HG02759 (cell line): ENCODE results near the gene DOCK1.
"Not testable (repeated sequence)": the region's sequence is repeated elsewhere in the genome, so short reads cannot be mapped to it uniquely, and the experiment has no call there.

ENCODE experiments used
- ATAC-seq: cut with Tn5 transposase; IDR thresholded peaks from one replicate; pipeline ENCODE4 v1.9.1; 2021; ENCODE audit warnings: mild to moderate bottlenecking, moderate library complexity; ENCODE audit not compliant: unreplicated experiment

The DOCK1 gene

DNA sequence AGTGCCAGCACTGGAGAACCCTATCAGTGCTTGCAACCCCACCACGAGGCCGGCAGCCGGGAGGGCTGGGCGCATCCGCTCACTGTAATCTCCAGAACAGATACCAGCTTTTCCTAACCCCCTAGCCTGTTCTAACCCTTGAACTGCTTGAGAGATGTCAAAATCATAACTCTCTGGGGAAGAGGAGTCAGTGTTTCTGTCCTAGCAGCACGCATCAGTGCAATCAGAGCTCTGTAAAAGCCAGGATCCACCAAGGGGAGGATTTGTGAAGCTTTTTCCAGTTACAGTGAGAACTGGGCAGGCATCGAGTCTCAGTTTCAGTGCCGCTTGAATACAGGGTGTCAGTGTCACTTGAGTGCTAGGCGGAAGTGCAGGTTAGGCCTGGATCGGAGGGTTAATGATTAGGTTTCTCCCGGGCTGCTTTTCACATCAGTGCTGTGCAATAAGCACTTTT lies 395.7 kb downstream of the DOCK1 start:
- no peak for ATAC-seq

DNA sequence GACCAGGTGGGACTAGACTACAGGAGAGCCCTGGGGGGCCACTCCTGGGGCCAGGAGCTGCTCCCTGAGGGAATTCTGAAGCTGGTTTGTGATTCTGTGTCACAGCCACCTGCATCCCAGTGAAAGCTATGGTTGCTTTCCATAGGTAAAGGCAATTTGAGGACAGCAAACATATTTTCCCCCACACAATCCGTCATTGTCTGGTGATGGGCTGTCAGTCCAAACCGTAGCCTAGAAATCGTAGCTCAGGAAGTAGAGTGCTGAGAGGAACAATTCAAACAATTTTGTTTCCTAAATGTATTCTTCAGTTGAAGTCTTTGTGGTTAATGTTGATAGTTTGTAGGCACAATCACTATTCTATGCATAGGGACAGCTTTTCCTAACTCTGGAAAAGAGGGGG lies 397.1 kb downstream of the DOCK1 start:
- ATAC-seq, result no peak

DNA sequence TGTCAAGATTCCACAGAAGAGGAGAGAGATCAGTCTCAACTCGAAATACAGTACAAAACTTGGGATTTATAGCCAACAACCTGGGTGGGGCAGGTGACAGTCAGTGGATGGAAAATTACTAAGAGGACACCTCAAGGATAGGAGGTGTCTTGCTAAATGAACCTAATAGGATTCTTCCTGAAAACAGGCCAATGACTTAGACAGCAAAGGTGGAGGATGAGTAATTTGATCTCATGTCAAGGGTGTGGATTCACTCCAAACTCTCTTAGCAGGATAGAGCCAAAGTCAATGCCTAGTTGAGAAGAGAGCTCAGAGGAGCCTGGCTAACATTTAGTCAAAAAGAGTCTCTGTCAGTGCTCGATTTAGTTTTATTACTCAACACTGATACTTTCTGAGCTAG lies 397.9 kb downstream of the DOCK1 start:
- ATAC-seq, result no peak

DNA sequence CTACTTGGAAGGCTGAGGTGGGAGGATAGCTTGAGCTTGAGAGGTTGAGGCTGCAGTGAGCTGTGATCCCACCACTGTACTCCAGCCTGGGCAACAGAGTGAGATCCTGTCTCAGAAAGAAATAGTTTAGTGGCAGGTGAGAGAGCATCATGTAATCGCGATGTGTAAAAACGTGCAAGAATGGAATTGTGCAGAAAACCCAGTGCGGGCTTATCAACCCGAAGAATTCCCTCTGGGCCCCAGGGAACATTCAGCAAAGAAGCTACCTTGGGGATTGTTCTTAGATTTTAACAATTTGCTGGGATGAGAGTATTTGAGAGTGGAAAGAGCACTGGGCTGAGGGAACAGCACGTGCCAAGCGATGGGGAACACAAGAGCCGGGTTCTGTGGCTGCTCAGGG lies 398.5 kb downstream of the DOCK1 start:
- no peak for ATAC-seq

DNA sequence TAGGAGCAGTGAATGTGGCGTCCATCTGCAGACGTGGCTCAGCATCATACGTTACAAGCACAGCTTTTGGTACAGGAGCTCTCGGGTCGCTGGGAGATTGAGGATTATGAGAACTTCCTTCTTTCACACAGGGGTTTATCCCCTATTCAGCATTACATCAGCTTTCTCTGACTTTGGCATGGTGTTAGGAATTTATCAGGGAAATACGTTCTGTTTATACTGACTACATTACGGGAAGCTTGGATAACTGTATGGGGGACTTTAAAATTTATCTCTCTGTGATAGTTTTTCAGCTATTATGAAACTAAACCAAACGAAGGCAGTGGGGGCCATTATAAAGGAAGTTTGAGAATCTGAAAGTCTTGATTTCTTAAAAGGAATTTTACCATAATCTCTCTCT lies 401.3 kb downstream of the DOCK1 start:
- ATAC-seq, result no peak

DNA sequence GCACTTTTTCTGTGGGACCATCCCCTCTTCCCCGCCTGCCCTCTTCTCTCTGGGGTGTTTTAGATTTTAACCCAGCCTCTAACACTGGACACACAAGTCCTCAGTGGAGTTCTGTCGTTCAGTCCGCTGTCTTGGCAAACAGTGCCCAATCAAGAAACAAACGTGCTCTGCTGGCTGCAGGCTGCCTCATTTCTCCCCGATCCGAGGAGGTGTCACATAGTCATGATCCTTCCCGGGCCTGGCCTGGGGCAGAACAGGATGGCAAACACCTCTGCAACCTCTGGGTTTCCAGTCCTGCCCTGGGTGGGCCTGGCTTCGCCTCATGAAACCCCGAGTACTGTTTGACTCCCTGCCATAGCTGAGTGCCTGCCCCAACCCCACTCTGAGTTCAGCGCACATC lies 402.1 kb downstream of the DOCK1 start:
- no peak for ATAC-seq

DNA sequence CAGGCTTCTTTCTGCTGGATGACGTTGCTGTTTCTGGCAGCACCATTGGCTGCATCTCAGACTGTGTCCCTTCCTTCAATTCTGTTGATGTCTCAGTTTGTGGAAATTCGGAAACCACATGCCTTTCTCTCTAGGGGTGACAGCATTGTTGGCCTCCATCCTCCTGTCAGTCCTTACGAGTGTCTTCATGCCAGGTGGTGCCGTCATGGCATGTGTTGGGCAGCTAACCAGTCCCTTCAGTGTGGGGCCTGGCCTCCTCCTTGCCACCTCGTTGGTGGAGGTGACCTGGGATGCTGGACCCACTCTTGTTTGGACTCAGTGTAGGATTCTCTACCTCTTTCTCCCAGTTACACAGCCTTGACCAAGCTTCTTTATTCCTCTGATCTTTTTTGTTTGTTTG lies 402.8 kb downstream of the DOCK1 start:
- no peak for ATAC-seq

DNA sequence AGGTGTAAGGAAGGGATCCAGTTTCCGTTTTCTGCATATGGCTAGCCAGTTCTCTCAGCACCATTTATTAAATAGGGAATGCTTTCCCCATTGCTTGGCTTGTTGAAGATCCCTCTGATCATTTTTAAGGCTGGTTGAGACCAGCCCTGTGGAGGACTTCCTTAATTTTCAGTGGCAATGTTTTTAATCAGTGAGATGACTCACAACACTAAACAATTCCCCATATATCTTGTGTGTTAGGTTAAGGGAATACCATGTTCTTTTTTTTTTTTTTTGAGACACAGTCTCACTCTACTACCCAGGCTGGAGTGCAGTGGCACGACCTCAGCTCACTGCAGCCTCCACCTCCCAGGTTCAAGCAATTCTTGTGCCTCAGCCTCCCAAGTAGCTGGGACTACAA lies 404.4 kb downstream of the DOCK1 start:
- ATAC-seq, result not testable (repeated sequence)

DNA sequence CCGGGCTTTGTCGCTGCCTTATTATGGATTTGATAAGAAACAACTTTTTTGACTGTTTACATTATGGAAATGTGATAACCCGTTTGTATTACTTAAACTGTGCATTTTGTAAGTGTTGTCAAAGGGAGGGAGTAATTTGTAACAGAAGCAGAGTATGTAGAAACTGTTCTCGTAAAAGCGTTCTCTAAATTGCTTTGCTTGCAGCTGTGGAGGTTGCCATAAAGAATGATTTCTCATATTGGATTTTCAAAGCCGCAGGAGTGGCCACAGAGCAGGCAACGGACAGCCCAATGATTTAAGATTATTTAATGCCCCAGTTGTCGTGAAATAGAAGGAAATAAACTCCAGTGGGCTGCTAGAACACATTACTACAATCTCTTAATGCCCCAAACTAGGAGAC lies 405.2 kb downstream of the DOCK1 start:
- no peak for ATAC-seq

DNA sequence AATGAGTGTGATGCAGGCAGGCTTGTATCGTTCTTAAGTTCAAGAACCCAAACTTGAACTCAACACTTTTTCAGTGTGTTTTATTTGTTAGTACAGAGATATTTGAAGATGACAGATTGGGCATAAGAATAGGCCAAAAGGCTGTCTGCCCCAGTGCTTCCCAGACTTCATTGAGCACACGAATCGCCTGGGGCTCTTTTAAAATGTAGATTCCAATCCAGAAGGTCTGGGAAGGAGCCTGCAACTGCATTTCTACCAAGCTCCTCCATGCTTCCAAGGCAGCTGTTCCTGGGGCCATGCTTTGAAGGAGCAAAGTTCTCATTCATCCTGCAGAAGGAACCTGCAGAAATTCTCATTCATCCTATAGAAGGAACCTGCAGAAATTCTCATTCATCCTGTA lies 405.7 kb downstream of the DOCK1 start:
- ATAC-seq, result no peak

DNA sequence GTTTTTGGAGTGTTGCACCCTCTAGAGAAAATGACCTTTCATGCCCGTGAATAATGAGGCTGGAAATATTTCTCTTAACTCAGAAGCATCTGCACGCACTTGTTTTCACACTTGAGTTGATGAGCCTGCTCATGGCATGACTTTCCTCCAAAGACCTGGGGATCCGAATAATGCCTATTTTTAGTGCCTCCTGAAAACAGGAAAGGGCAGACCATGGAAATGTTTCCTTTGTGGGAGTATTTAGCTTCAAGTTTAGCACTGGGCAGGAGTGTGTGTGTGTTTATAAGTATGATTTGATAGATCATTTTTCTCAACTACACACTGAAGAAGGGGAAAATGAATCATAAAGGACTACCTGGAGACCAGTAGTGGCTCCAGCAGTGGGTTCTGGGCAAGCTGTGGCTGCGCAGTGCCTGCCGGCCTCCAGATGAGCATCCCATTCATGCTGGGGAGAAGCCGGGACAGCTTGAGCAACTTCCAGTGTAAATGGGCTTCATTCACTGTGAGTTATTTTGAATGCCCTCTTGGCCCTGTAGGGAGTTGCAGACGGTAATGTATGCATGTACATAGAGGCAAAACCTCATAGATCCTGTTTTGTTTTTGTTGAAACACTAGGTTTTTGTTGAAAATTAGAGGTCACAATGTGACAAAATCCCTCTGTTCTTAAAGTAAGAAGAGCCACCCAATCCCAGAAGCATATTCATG lies 408.9 kb downstream of the DOCK1 start:
- ATAC-seq, result no peak

DNA sequence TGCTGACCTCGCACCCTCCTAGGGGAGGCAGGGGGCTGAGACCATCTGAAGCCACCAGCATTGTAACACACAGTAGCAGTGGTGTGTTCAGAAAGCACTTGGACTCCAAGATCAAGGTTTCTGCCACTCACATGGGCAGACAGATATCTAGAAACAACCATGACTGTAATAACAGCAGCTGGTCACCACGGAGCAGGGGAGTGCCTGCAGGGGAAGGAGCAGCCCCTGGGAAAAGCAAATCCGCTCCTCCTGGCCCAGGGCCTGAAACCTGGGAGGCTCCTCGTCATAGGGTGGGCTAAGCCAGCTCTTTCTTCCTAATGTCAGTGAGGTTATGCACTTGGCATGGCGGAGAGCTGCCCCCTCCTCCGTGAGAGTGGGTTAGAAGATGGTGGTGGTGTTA lies 409.6 kb downstream of the DOCK1 start:
- ATAC-seq, result no peak

DNA sequence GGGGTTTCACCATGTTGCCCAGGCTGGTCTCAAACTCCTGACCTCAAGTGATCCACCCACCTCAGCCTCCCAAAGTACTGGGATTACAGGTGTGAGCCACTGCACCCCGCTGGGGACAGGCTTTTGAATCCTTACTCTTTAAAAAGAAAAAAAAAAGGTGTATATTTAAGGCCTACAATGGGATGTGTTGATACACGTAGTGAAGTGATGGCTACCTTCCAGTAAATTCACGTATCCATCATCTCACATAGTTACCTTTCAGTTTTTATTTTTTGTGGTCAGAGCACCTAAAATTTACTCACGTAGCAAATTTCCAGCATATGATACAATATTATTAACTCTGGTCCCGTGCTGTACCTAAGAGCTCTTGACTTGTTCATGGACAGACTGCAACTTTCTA lies 410.7 kb downstream of the DOCK1 start:
- no peak for ATAC-seq

DNA sequence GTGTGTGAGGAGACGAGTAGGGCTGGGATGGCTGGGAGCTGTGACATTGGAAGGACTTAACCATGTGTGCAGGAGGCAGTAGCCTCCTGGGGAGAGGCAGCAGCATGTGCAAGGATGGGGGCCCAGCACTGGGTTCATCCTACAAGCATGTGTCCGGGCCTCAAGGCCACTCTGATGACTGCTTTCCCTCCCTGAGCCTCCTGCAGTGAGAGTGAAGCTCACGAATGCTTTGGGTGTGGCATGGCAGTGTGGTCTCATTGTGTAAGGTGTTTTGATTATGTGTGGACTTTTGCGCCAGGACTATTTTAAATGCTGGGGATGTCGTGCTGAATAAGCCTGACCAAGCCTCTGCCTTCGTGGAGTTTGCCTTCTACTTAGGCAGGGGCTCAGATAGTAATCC lies 413.2 kb downstream of the DOCK1 start:
- no peak for ATAC-seq

DNA sequence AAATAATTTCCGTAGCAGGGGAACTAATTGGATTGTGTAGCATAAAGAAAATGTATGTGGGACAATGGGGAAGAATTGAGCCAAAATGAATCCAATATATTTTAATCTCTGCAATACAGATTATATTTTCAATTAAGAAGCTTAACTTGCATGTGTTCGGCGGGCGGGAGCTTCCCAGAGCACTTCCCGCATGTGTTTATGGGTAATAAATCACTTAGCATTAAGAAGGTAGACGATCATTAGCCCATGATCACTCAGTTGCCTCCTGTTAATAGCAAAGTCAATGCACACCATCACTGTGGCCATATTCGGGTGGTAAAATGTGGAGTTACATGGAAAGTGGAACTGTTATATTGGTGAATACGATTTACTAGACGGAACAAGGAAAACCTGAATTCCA lies 414.0 kb downstream of the DOCK1 start:
- no peak for ATAC-seq

DNA sequence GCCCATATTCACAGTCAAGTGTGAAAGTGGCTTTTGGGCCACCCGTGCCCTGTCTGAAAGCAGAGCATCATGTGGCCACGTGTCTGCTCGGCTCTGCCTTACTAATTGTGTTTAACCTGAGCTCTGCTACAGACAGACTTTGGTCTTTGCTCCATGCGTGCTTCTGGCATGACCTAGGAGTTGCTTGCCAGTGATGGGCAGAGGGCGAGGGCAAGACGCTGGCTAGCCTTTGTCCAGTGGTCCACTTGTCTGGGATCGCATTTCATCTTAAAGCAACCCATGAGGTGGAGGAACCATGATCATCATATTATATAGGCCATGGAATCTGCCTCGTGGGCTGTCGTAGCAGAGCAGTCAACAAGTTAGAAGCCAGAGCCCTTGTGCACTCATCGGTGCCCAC lies 414.5 kb downstream of the DOCK1 start:
- ATAC-seq, result no peak

DNA sequence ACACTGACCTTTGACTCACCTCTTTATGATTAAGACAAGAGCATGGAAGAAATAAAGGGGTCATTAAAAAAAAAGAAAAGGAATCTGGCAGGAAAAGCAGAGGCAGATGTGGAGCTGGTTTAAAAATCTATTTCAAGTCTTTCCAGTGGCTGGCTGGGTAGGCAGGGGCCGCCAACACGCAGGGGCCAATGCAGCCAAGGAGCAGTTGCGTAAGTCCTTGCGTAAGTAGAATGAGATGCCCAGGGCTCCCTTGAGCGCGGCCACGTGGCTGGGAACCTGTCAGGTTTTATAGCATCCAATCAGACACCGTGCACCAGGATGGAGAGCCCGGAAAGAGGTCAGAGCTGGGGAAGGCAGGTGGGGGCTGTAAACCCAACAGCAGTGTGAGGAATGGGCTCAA lies 414.9 kb downstream of the DOCK1 start:
- no peak for ATAC-seq

DNA sequence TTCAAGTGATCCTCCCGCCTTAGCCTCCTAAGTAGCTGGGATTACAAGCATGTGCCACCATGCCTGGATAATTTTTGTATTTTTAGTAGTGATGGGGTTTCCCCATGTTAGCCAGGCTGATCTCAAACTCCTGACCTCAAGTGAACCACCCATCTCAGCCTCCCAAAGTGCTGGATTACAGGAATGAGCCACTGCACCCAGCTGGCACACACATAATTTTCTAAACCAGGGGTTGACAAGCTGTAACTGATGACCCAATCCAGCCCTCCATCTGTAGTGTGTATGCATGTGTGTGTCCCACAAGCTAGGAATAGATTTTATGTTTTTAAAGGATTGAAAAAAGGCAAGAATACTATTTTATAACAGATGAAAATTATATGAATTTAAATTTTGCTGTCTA lies 417.1 kb downstream of the DOCK1 start:
- no peak for ATAC-seq

DNA sequence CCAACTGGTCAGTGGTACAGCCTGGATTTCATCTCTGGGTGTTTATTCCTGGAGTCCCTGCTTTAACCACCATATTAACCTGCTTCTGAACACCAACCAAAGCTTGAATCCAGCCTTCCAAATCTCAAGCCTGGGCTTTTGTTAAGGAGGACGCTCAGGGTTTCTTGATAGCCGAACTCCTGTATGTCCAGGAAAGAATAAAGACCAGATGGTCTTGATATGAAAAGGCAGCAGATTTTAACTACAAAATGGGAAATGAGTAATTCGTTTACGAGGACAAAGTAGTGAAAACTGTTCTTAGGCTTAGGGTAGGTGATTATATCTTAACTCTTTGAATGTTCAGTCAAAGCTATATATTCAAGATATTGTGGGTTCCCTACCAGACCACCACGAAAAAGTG lies 420.3 kb downstream of the DOCK1 start:
- no peak for ATAC-seq

DNA sequence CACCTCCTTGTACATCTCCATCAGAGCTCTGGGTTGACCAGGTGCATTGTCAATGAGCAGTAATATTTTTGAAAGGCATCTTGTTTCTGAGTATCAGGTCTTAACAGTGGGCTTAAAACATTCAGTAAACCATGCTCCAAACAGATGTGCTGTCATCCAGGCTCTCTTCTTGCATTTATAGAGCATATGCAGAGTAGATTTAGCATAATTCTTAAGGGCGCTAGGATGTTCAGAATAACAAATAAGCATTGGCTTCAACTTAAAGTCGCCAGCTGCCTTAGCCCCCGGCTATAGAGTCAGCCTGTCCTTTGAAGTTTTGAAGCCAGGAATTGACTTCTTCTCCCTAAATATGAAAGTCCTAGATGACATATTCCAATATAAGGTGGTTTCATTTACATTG lies 421.7 kb downstream of the DOCK1 start:
- no peak for ATAC-seq

DNA sequence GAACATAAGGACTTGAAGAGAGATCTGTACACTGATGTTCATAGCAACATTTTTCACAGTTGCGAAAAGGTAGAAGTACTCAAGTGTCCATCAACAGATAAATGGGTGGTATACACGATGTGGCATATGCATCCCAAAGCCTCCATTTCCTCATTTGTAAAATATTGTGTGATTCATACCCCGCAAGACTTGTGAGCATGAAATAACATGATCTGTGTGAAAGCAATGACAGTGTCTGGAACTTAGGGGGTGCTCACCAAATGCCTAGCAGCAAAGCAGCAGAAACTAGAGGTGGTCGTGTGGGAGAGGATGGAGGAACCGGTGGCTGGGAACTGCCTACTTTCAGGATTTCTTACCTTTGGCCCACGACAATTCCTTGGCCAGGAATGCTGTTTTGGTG lies 426.5 kb downstream of the DOCK1 start:
- no peak for ATAC-seq

DNA sequence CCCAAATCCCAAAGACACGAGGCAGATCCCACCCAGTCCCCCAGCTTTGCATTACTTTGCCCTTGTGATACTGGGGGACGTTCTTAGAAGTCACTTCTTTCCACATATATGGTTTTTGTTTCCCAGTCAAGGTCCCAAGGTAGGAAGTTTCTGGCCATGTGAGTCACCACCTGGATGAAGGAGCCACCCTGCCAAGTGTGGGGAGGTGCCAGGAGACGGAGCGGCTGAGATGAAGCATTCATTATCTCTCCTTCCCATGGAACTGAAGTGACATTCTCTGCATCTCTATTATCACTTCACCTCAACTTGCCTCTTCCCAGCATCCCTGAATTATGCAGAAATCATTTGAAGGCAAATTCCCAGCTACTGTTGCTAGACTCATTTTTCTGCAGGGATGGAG lies 427.4 kb downstream of the DOCK1 start:
- no peak for ATAC-seq

DNA sequence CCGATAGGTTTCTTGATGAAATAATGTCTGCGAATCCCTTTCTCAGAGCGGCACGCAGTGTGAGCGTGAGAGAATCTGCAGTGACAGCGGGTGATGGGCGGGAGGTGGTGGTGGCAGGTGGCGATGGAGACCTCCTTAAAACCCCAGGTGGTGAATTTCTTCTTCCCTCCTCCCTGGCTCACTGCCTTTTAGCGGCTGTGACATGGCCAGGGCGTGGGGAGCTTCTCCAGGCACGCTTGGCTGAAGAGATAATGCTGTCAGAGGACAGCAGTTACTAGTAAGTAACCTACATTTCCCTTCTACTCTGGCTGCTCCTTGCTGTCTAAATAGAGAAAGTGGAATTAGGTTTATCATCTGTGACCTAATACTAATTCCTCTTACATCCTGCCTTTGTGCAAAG lies 432.6 kb downstream of the DOCK1 start:
- ATAC-seq, result no peak
